Adrenal gland (tissue), 12 donors: Measurements from ENCODE around the gene MBP. TPM values are rescaled to one million over a fixed set of nuclear protein-coding genes. Genes with fewer than 3 reads are reported as not detected.
A peak's percentile ranks its signal among the peaks of the same experiment; 100 is the strongest.

Source experiments
- DNase-seq, 7 donors: peaks; one replicate each; pipeline ENCODE4 v3.0.0-alpha.2; 2019 to 2020
- H3K27ac ChIP-seq, 5 donors: fragments of 200-600 bp; sonication (generic) in 4 of 5; 1 replicate in 3 of 5; 2 replicates in 2 of 5; pipeline versions ENCODE4 v1.5.1 to v1.8.0; 2016 to 2020; ENCODE audit warnings: mild to moderate bottlenecking in 1 of 5
- H3K27me3 ChIP-seq: fragments of 200-600 bp; 2 replicates; pipeline ENCODE4 v1.8.0; 2021
- H3K36me3 ChIP-seq, 2 donors: fragments of 200-600 bp; replicated peaks in 1 of 2; 1 replicate in 1 of 2; 2 replicates in 1 of 2; pipeline versions ENCODE4 v1.5.1 to v1.8.0; 2018 to 2022
- H3K4me1 ChIP-seq, 2 donors: fragments of 200-600 bp; replicated peaks in 1 of 2; 1 replicate in 1 of 2; 2 replicates in 1 of 2; pipeline versions ENCODE4 v1.5.1 to v1.8.0; 2018 to 2021
- H3K4me3 ChIP-seq, 4 donors: fragments of 200-600 bp; sonication (generic) in 3 of 4; one replicate each; pipeline ENCODE4 v1.5.1; 2016 to 2018
- H3K9me3 ChIP-seq, 3 donors: fragments of 200-600 bp; sonication (generic) in 1 of 3; replicated peaks in 1 of 3; 1 replicate in 2 of 3; 2 replicates in 1 of 3; pipeline versions ENCODE4 v1.5.1 to v1.8.0; 2016 to 2021
- CTCF ChIP-seq, 6 experiments: fragments of 450-650 bp in 4 of 6; fragments of 200-600 bp in 2 of 6; sonication (generic) in 1 of 6; IDR thresholded peaks; 1 replicate in 5 of 6; 2 replicates in 1 of 6; pipeline versions ENCODE4 v1.5.1 to v1.8.0; 2016 to 2021; ENCODE audit warnings: antibody characterized with exemption in 6 of 6, mild to moderate bottlenecking in 2 of 6, moderate library complexity in 1 of 6
- POLR2A ChIP-seq, 2 donors: fragments of 450-650 bp; IDR thresholded peaks; one replicate each; pipeline ENCODE4 v1.6.1; 2017; ENCODE audit warnings: antibody characterized with exemption in 2 of 2, mild to moderate bottlenecking in 2 of 2, moderate library complexity in 1 of 2
- WGBS, 4 donors: extraction: QIAGEN DNeasy Blood & Tissue Kit in 2 of 4; methylation state at CpG; one replicate each; pipeline versions ENCODE4 v1.1.5 to v1.1.7; 2013 to 2017; 5-methylcytosine and 5-hydroxymethylcytosine counted together
- intact Hi-C, 2 donors: fragments of 100-400 bp; cut with DNase I; formaldehyde crosslinking; loops; one replicate each; pipeline versions ENCODE4 v1.14.1 to v1.15.0; 2022 to 2023
- polyA plus RNA-seq, 3 donors: library from polyadenylated mRNA; stranded (reverse); fragments of 200-250 nt in 2 of 3; fragments of 350-450 nt in 1 of 3; fragmentation: Illumina TruSeq in 1 of 3; extraction: RNeasy Lipid Tissue Mini Kit (QIAGEN cat#74804) in 1 of 3; gene quantifications; one replicate each; pipeline ENCODE4 v1.2.3, GENCODE V29; 2013 to 2014
- total RNA-seq, 9 donors: library from RNA; depleted of rRNA in 4 of 9; stranded (reverse); fragments of >200 nt in 4 of 9; fragments of 120-200 nt in 1 of 9; fragmentation: NEBNext Ultra II Directional in 1 of 9; extraction: Animal tissue kit (Norgen Biotek cat#: 25700) in 1 of 9; gene quantifications; one replicate each; pipeline versions ENCODE4 v1.1.0 to v1.2.4, GENCODE V29; 2013 to 2023
- donor health status: healthy with polysubstance abuse.
- donor health status: Bipolar disorder and iron deficiency.
- donor health status: DM: yes; HTN: yes; CAD: no.
- donor health status: DM: no; HTN: no; CAD: no.
- donor health status: DM: no; HTN: no; CAD: no.
- donor health status: DM: yes; HTN: yes; CAD: no.

Gene MBP
- total and polyA plus RNA-seq, 12 donors = 1.8 to 23.7 (median 13.7) TPM

GRCh38 chr18:76977108-76977621 lies 155.4 kb downstream of the MBP start:
- peak in 1 of 7 donors; percentile 10 for DNase-seq
- Histone ChIP-seq H3K4me3 (no peak overlapping the region), H3K27ac (no peak overlapping the region), H3K4me1 (no peaks in the 10 kb centered on the region), H3K27me3 (no peaks in the 10 kb centered on the region), H3K9me3 (no peaks in the 10 kb centered on the region), H3K36me3 (no peaks in the 10 kb centered on the region)
- intact Hi-C loops = no loop called here
- no peak for TF ChIP-seq POLR2A (IDR thresholded peaks at IDR 0.05)
- no peak for TF ChIP-seq CTCF (IDR thresholded peaks at IDR 0.05)
- WGBS, 4 donors = 77 to 85% (median 82%) methylated on average over 10 to 14 of the region's 14 CpGs

- Histone ChIP-seq H3K27ac (no peak overlapping the region), H3K4me3 (no peak overlapping the region), H3K27me3 (no peaks in the 10 kb centered on the region), H3K36me3 (no peaks in the 10 kb centered on the region), H3K4me1 (no peaks in the 10 kb centered on the region), H3K9me3 (no peaks in the 10 kb centered on the region)
- 90 to 92% (median 92%) methylated on average over 6 to 14 of the region's 14 CpGs for WGBS, 4 donors
- no peak for TF ChIP-seq CTCF (IDR thresholded peaks at IDR 0.05)
- no peak for TF ChIP-seq POLR2A (IDR thresholded peaks at IDR 0.05)
- DNase-seq = peak in 1 of 7 donors; percentile 7
- intact Hi-C loops = no loop called here
Observed at GRCh38 chr18:76975577-76976110, 156.9 kb downstream of the MBP start.

GRCh38 chr18:76974386-76974785 lies 158.2 kb downstream of the MBP start:
- DNase-seq = no peak
- intact Hi-C loops = no loop called here
- TF ChIP-seq POLR2A (IDR thresholded peaks at IDR 0.05) (no peak), CTCF (IDR thresholded peaks at IDR 0.05) (no peak)
- H3K36me3 ChIP-seq = no peaks in the 10 kb centered on the region
- H3K27me3 ChIP-seq = no peaks in the 10 kb centered on the region
- H3K4me3 ChIP-seq = no peak overlapping the region
- no peaks in the 10 kb centered on the region for H3K4me1 ChIP-seq
- WGBS, 4 donors = 87 to 90% (median 90%) methylated on average over 5 of the region's 5 CpGs
- no peak overlapping the region for H3K27ac ChIP-seq
- no peaks in the 10 kb centered on the region for H3K9me3 ChIP-seq

- Histone ChIP-seq H3K27ac (no peak overlapping the region), H3K27me3 (no peaks in the 10 kb centered on the region), H3K36me3 (no peaks in the 10 kb centered on the region), H3K4me1 (no peaks in the 10 kb centered on the region), H3K4me3 (no peak overlapping the region), H3K9me3 (no peaks in the 10 kb centered on the region)
- TF ChIP-seq POLR2A (IDR thresholded peaks at IDR 0.05) (no peak), CTCF (IDR thresholded peaks at IDR 0.05) (no peak)
- 96 to 99% (median 96%) methylated on average over 17 to 20 of the region's 20 CpGs for WGBS, 4 donors
- no peak for DNase-seq
- intact Hi-C loops = no loop called here
Observed at GRCh38 chr18:76973520-76974266, 158.9 kb downstream of the MBP start.
